ENCODE data around the gene ELK1. TPM values are rescaled to one million over a fixed set of nuclear protein-coding genes. Genes with fewer than 3 reads are reported as not detected.

ELK1 gene
- total and polyA plus RNA-seq, 2 experiments from 2014 or later, result 19.2 to 39.5 TPM

DNA sequence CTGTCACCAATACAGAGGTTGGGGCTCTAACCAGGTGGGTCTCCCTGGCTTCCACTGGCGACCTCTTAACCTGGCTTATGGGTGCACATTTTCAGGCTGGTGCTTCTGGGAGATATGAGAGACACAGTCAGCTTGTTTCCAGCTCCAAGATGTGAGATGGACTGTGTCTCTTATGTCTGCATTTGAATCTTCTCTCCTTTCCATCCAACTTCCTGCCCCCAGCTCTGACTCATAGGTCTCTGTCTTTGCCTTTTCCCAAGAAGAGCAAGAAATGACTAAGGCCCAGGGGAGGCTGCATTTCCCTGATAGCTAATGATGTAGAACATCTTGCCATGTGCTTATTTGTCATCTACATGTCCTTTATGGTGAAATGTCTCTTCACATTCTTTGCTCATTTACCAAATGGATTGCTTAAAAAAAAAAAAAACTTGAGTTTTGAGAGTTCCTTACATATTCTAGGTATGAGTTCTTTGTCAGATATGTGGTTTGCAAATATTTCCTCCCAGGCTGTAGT lies 11.8 kb upstream of the ELK1 start (continued):
- TF ChIP-seq, protein P1, sequence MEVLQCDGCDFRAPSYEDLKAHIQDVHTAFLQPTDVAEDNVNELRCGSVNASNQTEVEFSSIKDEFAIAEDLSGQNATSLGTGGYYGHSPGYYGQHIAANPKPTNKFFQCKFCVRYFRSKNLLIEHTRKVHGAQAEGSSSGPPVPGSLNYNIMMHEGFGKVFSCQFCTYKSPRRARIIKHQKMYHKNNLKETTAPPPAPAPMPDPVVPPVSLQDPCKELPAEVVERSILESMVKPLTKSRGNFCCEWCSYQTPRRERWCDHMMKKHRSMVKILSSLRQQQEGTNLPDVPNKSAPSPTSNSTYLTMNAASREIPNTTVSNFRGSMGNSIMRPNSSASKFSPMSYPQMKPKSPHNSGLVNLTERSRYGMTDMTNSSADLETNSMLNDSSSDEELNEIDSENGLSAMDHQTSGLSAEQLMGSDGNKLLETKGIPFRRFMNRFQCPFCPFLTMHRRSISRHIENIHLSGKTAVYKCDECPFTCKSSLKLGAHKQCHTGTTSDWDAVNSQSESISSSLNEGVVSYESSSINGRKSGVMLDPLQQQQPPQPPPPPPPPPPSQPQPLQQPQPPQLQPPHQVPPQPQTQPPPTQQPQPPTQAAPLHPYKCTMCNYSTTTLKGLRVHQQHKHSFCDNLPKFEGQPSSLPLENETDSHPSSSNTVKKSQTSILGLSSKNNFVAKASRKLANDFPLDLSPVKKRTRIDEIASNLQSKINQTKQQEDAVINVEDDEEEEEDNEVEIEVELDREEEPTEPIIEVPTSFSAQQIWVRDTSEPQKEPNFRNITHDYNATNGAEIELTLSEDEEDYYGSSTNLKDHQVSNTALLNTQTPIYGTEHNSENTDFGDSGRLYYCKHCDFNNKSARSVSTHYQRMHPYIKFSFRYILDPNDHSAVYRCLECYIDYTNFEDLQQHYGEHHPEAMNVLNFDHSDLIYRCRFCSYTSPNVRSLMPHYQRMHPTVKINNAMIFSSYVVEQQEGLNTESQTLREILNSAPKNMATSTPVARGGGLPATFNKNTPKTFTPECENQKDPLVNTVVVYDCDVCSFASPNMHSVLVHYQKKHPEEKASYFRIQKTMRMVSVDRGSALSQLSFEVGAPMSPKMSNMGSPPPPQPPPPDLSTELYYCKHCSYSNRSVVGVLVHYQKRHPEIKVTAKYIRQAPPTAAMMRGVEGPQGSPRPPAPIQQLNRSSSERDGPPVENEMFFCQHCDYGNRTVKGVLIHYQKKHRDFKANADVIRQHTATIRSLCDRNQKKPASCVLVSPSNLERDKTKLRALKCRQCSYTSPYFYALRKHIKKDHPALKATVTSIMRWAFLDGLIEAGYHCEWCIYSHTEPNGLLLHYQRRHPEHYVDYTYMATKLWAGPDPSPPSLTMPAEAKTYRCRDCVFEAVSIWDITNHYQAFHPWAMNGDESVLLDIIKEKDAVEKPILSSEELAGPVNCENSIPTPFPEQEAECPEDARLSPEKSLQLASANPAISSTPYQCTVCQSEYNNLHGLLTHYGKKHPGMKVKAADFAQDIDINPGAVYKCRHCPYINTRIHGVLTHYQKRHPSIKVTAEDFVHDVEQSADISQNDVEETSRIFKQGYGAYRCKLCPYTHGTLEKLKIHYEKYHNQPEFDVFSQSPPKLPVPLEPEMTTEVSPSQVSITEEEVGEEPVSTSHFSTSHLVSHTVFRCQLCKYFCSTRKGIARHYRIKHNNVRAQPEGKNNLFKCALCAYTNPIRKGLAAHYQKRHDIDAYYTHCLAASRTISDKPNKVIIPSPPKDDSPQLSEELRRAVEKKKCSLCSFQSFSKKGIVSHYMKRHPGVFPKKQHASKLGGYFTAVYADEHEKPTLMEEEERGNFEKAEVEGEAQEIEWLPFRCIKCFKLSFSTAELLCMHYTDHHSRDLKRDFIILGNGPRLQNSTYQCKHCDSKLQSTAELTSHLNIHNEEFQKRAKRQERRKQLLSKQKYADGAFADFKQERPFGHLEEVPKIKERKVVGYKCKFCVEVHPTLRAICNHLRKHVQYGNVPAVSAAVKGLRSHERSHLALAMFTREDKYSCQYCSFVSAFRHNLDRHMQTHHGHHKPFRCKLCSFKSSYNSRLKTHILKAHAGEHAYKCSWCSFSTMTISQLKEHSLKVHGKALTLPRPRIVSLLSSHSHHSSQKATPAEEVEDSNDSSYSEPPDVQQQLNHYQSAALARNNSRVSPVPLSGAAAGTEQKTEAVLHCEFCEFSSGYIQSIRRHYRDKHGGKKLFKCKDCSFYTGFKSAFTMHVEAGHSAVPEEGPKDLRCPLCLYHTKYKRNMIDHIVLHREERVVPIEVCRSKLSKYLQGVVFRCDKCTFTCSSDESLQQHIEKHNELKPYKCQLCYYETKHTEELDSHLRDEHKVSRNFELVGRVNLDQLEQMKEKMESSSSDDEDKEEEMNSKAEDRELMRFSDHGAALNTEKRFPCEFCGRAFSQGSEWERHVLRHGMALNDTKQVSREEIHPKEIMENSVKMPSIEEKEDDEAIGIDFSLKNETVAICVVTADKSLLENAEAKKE (CRISPR knock-in tag; IDR thresholded peaks at IDR 0.05), result no peak
- TF ChIP-seq, protein P2, sequence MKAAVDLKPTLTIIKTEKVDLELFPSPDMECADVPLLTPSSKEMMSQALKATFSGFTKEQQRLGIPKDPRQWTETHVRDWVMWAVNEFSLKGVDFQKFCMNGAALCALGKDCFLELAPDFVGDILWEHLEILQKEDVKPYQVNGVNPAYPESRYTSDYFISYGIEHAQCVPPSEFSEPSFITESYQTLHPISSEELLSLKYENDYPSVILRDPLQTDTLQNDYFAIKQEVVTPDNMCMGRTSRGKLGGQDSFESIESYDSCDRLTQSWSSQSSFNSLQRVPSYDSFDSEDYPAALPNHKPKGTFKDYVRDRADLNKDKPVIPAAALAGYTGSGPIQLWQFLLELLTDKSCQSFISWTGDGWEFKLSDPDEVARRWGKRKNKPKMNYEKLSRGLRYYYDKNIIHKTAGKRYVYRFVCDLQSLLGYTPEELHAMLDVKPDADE (IDR thresholded peaks at IDR 0.05), result no peak
- TF ChIP-seq JUNB (IDR thresholded peaks at IDR 0.05; ENCODE audit: unreplicated experiment), result no peak

DNA sequence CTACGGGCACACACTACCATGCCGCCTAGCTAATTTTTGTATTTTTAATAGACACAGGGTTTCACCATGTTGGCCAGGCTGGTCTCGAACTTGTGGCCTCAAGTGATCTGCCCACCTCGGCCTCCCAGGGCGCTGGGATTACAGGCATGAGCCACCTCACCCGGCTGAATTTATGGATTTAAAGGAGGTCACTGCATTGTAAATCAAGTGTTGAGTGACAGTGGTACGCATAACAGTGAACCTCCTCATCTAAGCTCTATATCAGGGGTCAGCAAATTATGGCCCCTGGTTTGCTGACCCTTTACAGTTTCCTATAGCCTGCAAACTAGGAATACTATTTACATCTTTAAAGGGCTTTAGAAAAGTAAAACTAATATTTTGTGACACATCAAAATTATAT lies 11.2 kb upstream of the ELK1 start:
- Mint-ChIP-seq H3K27ac (no peak overlapping the region), H3K9me3 (peaks cover 7% of the 10 kb centered on the region; the same call in 2 of the 3 replicates), H3K4me3 (no peak overlapping the region), H3K4me1 (no peaks in the 10 kb centered on the region), H3K36me3 (ENCODE audit: low read depth) (peaks cover 11% of the 10 kb centered on the region), H3K27me3 (ENCODE audit: insufficient read depth, low read depth, poor library complexity) (peaks cover 9% of the 10 kb centered on the region)
- Histone ChIP-seq H3K4me2 (no peak overlapping the region), H3K4me1 (ENCODE audit: insufficient read depth) (no peaks in the 10 kb centered on the region; the same call in 1 of the 2 replicates), H3K9me2 (ENCODE audit: insufficient read depth) (no peaks in the 10 kb centered on the region), H3K27ac (ENCODE audit: low read depth) (no peak overlapping the region), H3F3A (replicated peaks; ENCODE audit: low read depth) (no peaks in the 10 kb centered on the region), H4K20me1 (replicated peaks; ENCODE audit: insufficient read depth) (no peaks in the 10 kb centered on the region), H2AFZ (no peak overlapping the region), H3K36me3 (ENCODE audit: insufficient read depth) (no peaks in the 10 kb centered on the region), H3K4me3 (no peak overlapping the region), H3K27me3 (ENCODE audit: insufficient read depth) (peaks cover 12% of the 10 kb centered on the region; the same call in 1 of the 2 replicates), H3K79me2 (replicated peaks; ENCODE audit: insufficient read depth) (peaks cover 5% of the 10 kb centered on the region; the same call in 1 of the 2 replicates)
- ATAC-seq, result no peak
- no peak for DNase-seq (ENCODE audit: low spot score)
- TF ChIP-seq, protein P3, sequence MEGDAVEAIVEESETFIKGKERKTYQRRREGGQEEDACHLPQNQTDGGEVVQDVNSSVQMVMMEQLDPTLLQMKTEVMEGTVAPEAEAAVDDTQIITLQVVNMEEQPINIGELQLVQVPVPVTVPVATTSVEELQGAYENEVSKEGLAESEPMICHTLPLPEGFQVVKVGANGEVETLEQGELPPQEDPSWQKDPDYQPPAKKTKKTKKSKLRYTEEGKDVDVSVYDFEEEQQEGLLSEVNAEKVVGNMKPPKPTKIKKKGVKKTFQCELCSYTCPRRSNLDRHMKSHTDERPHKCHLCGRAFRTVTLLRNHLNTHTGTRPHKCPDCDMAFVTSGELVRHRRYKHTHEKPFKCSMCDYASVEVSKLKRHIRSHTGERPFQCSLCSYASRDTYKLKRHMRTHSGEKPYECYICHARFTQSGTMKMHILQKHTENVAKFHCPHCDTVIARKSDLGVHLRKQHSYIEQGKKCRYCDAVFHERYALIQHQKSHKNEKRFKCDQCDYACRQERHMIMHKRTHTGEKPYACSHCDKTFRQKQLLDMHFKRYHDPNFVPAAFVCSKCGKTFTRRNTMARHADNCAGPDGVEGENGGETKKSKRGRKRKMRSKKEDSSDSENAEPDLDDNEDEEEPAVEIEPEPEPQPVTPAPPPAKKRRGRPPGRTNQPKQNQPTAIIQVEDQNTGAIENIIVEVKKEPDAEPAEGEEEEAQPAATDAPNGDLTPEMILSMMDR (conservative IDR thresholded peaks at IDR 0.05; ENCODE audit: low read depth in 2 of 2), result no peak
- TF ChIP-seq, protein P2 (IDR thresholded peaks at IDR 0.05), result no peak

Measured in GM23338 (cell line).